GM13977 (cell line): ENCODE data around the gene CIT.

Source experiments
- DNase-seq: peaks from one replicate; pipeline ENCODE4 v3.0.0; 2012; ENCODE audit warnings: low spot score
- in situ Hi-C: fragments of 300-500 bp; cut with MboI; formaldehyde crosslinking; loops from one replicate; pipeline ENCODE4 v1.12.0; 2022; ENCODE audit warnings: low sequenced_read_pairs, low pct_unique_long_range_greater_than_20kb, mixed read lengths, inconsistent platforms; ENCODE audit not compliant: unreplicated experiment
- TF ChIP-seq, protein P1 (sequence below): IDR thresholded peaks from 2 replicates; pipeline ENCODE4 v1.5.1; 2012; ENCODE audit warnings: mild to moderate bottlenecking, control low read depth; ENCODE audit not compliant: insufficient read depth; ENCODE audit errors: extremely low read depth, missing control alignments

Gene CIT

GRCh38 chr12:119689935-119690500, 187.1 kb downstream of the CIT start:
- in situ Hi-C loops = loop anchor here (25.0 kb wide), 1 partner anchor 397 kb away; no protein-coding TSS in a partner anchor
- no peak for DNase-seq
- TF ChIP-seq, protein P1, sequence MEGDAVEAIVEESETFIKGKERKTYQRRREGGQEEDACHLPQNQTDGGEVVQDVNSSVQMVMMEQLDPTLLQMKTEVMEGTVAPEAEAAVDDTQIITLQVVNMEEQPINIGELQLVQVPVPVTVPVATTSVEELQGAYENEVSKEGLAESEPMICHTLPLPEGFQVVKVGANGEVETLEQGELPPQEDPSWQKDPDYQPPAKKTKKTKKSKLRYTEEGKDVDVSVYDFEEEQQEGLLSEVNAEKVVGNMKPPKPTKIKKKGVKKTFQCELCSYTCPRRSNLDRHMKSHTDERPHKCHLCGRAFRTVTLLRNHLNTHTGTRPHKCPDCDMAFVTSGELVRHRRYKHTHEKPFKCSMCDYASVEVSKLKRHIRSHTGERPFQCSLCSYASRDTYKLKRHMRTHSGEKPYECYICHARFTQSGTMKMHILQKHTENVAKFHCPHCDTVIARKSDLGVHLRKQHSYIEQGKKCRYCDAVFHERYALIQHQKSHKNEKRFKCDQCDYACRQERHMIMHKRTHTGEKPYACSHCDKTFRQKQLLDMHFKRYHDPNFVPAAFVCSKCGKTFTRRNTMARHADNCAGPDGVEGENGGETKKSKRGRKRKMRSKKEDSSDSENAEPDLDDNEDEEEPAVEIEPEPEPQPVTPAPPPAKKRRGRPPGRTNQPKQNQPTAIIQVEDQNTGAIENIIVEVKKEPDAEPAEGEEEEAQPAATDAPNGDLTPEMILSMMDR = no peak

GRCh38 chr12:119687879-119688278, 189.2 kb downstream of the CIT start:
- TF ChIP-seq, protein P1 = no peak
- in situ Hi-C loops = loop anchor here (25.0 kb wide), 1 partner anchor 399 kb away; no protein-coding TSS in a partner anchor
- DNase-seq = no peak

- no peak for DNase-seq
- in situ Hi-C loops = loop anchor here (25.0 kb wide), 1 partner anchor 400 kb away; no protein-coding TSS in a partner anchor
- TF ChIP-seq, protein P1 = no peak
Observed at GRCh38 chr12:119687406-119687805, 189.7 kb downstream of the CIT start.

DNA sequence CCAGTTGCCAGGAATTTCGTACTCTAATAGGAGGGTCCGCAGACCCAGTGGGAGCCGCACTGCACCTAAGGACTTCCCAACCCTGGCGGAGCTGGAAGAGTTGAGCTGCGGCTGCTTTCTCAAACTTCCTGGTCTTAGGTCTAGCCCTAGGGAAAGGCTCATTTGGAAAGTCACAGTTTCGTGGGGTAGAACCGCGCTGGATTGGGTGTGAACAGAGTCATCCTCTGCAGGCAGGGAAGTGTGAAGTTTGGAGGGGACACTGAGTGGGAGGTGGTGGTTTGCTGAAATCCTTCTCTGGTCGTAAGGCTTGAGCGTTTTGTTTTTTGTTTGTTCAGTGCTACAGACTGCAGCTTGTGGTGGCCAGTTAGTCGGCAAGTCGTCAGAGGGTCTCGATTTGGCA, 190.3 kb downstream of the CIT start:
- in situ Hi-C loops = loop anchor here (25.0 kb wide), 1 partner anchor 401 kb away; no protein-coding TSS in a partner anchor
- no peak for DNase-seq
- TF ChIP-seq, protein P1 = no peak

DNA sequence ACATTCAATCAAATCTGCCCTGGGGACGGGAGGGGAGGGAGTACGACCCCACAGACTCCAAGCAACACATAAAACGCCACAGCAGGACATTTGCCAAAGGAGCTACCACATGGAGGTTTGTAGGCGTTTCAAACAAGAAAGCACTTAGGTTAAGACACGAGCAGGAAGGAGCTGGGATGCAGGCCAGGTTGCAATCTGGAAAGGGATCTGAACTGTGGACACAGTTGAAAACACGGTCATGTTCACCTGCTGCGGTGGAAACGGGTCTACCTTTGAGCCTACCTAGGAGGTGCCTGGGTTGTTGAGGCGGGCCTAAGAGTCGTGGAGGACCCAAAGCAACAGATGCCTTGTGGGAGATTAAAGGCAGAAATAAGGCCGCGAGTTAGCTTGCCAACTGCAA, 190.8 kb downstream of the CIT start:
- in situ Hi-C loops = loop anchor here (25.0 kb wide), 1 partner anchor 401 kb away; no protein-coding TSS in a partner anchor
- TF ChIP-seq, protein P1 = no peak
- no peak for DNase-seq

DNA sequence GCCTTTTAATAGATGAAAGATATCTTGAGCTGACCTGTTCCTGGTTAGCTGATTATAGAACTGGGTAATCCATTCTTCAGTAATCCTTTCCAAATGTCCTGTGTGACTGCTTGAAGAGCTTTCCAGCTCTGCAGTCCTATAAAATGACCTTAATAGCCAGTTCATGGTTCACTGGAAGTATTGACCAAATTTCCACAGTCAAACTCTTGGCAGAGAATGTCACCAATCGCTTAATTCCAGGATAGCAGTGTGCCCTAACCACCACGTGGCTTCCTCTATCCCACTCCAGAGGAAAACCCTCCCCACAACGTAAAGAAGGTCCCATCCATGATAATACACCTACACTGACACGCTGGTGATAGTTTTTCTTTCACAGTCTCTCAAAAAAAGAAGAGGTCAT, 191.7 kb downstream of the CIT start:
- no peak for DNase-seq
- TF ChIP-seq, protein P1 = no peak
- in situ Hi-C loops = loop anchor here (25.0 kb wide), 1 partner anchor 402 kb away; no protein-coding TSS in a partner anchor
